IMR-90 (cell line): ENCODE data around the gene PDF.

Experiments
- BHLHE40 ChIP-seq: fragments of 150-350 bp; IDR thresholded peaks from 2 replicates; pipeline ENCODE4 v1.6.1; 2016; ENCODE audit warnings: mild to moderate bottlenecking, low read depth, low read length
- CEBPB ChIP-seq: IDR thresholded peaks from 2 replicates; pipeline ENCODE4 v1.6.1; 2012; ENCODE audit warnings: low read depth, low read length, improper control_type of control experiment
- CHD1 ChIP-seq: IDR thresholded peaks from 2 replicates; pipeline ENCODE4 v1.6.1; 2012; ENCODE audit warnings: low read depth, low read length, improper control_type of control experiment
- MAFK ChIP-seq: IDR thresholded peaks from 2 replicates; pipeline ENCODE4 v1.6.1; 2012; ENCODE audit warnings: low read depth, low read length, improper control_type of control experiment
- POLR2A ChIP-seq: IDR thresholded peaks from 2 replicates; pipeline ENCODE4 v1.6.1; 2012; ENCODE audit warnings: mild to moderate bottlenecking, low read depth, low read length
- RCOR1 ChIP-seq: IDR thresholded peaks from 2 replicates; pipeline ENCODE4 v1.6.1; 2012; ENCODE audit warnings: mild to moderate bottlenecking, low read length, improper control_type of control experiment; ENCODE audit not compliant: insufficient replicate concordance
- RFX5 ChIP-seq: IDR thresholded peaks from 2 replicates; pipeline ENCODE4 v1.8.0; 2012; ENCODE audit warnings: low read depth, mild to moderate bottlenecking, low read length, moderate library complexity
- TF ChIP-seq, protein P1 (sequence below): conservative IDR thresholded peaks from 2 replicates; pipeline ENCODE4 v1.5.1; 2012; ENCODE audit warnings: mild to moderate bottlenecking, low read depth, low read length, improper control_type of control experiment

DNA sequence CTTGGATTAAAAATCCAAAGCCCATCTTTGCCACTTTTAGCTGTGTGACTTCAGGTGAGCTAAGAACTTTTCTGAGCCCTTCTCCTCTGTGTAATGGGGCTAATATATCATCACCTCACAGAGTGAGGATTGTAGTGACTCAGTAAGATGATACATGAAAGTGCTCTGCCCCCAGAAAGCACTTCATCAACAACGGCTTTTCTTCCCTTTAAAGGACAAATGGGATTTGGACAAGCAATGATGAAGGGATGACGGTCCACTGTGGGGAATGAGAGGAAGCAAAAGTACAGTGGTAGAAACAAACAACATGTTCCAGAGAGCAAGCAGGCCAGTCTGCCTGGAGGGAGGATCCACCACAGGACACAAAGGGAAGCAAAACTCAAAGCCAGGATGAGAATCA lies 35.5 kb upstream of the PDF start:
- TF ChIP-seq CEBPB (no peak), POLR2A (no peak), MAFK (no peak), RFX5 (no peak), CHD1 (no peak), RCOR1 (no peak), BHLHE40 (no peak)
- TF ChIP-seq, protein P1, sequence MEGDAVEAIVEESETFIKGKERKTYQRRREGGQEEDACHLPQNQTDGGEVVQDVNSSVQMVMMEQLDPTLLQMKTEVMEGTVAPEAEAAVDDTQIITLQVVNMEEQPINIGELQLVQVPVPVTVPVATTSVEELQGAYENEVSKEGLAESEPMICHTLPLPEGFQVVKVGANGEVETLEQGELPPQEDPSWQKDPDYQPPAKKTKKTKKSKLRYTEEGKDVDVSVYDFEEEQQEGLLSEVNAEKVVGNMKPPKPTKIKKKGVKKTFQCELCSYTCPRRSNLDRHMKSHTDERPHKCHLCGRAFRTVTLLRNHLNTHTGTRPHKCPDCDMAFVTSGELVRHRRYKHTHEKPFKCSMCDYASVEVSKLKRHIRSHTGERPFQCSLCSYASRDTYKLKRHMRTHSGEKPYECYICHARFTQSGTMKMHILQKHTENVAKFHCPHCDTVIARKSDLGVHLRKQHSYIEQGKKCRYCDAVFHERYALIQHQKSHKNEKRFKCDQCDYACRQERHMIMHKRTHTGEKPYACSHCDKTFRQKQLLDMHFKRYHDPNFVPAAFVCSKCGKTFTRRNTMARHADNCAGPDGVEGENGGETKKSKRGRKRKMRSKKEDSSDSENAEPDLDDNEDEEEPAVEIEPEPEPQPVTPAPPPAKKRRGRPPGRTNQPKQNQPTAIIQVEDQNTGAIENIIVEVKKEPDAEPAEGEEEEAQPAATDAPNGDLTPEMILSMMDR: no peak
